Uterus (tissue), 4 donors: Measurements from ENCODE around the gene TTC13. TPM values are rescaled to one million over a fixed set of nuclear protein-coding genes. Genes with fewer than 3 reads are reported as not detected.

ENCODE experiments used
- DNase-seq, 2 donors: peaks; one replicate each; pipeline ENCODE4 v3.0.0-alpha.2; 2019 to 2020
- H3K27ac ChIP-seq, 2 donors: fragments of 200-600 bp; sonication (generic); 1 replicate in 1 of 2; 2 replicates in 1 of 2; pipeline ENCODE4 v1.5.1; 2016 to 2018
- H3K27me3 ChIP-seq, 2 donors: fragments of 200-600 bp; sonication (generic); one replicate each; pipeline ENCODE4 v1.5.1; 2018 to 2019; ENCODE audit warnings: control low read depth in 1 of 2
- H3K36me3 ChIP-seq, 2 donors: fragments of 200-600 bp; sonication (generic); one replicate each; pipeline ENCODE4 v1.5.1; 2019; ENCODE audit warnings: control low read depth in 1 of 2
- H3K4me1 ChIP-seq, 2 donors: fragments of 200-600 bp; sonication (generic); one replicate each; pipeline ENCODE4 v1.5.1; 2018 to 2019; ENCODE audit warnings: control low read depth in 1 of 2
- H3K4me3 ChIP-seq, 2 donors: fragments of 200-600 bp; sonication (generic); 1 replicate in 1 of 2; 2 replicates in 1 of 2; pipeline ENCODE4 v1.5.1; 2018 to 2019; ENCODE audit warnings: mild to moderate bottlenecking in 1 of 2
- H3K9me3 ChIP-seq, 2 donors: fragments of 200-600 bp; sonication (generic); one replicate each; pipeline ENCODE4 v1.5.1; 2019; ENCODE audit warnings: control low read depth in 1 of 2
- POLR2A ChIP-seq, 2 donors: fragments of 450-650 bp; IDR thresholded peaks; one replicate each; pipeline ENCODE4 v1.6.1; 2016; ENCODE audit warnings: antibody characterized with exemption in 2 of 2, mild to moderate bottlenecking in 1 of 2, moderate library complexity in 1 of 2
- intact Hi-C: fragments of 100-400 bp; cut with DNase I; formaldehyde crosslinking; loops from one replicate; pipeline ENCODE4 v1.15.1; 2023; ENCODE audit warnings: low total_unique reads
- microRNA counts, 2 donors: library from miRNA; unstranded; fragments of <30 nt; microRNA quantifications; one replicate each; lab custom pipeline; 2016 to 2017
- small RNA-seq: library from RNA; depleted of rRNA; stranded (forward); fragments of <200 nt; gene quantifications from one replicate; pipeline ENCODE3, GENCODE V24; 2016
- total RNA-seq, 4 donors: library from RNA; depleted of rRNA in 3 of 4; stranded (reverse); fragments of >200 nt in 3 of 4; gene quantifications; one replicate each; pipeline versions ENCODE4 v1.1.0 to v1.2.4, GENCODE V29; 2014 to 2023
- TF ChIP-seq, protein P1 (sequence below), 4 experiments: fragments of 200-600 bp in 2 of 4; fragments of 450-650 bp in 2 of 4; sonication (generic) in 2 of 4; IDR thresholded peaks; one replicate each; pipeline ENCODE4 v1.5.1; 2016 to 2019; ENCODE audit warnings: antibody characterized with exemption in 4 of 4, mild to moderate bottlenecking in 2 of 4, moderate library complexity in 1 of 4
- donor health status: DM: yes; HTN: yes; CAD: no.

The TTC13 gene
- total RNA-seq, 4 donors from 2014 or later = 6.9 to 49.1 (median 30.0) TPM

DNA sequence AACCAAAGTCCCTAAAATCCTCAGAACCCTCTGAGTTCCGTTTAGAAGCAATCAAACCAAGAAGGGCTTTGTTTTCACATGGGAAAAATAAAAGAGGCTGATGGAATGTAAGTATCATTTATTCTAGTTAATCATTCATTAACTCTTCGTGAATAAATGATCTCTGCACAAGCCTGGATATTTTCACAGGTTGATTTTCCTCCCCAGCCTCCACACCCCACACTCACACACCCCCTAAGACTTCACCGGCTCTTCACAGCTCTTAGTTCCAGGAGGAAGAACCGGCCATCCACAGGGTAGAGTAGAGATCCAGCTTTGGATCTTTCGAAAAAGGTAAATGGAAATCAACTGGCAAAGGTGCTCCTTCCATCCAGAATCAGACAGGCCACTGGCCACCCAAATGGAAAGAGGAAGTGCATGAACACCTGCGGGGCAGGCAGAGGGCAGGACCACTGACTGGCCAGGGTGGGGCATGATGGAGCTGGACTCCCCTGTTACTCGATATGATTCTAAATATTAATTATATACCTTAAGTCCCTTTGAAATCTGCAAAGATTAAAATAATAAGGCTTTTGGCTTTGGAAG is 120.3 kb downstream of the TTC13 start:
- H3K36me3 ChIP-seq = no peaks in the 10 kb centered on the region
- peaks cover 0 to 12% of the 10 kb centered on the region in 2 donors for H3K4me1 ChIP-seq
- TF ChIP-seq POLR2A (IDR thresholded peaks at IDR 0.05) = no peak
- TF ChIP-seq, protein P1, sequence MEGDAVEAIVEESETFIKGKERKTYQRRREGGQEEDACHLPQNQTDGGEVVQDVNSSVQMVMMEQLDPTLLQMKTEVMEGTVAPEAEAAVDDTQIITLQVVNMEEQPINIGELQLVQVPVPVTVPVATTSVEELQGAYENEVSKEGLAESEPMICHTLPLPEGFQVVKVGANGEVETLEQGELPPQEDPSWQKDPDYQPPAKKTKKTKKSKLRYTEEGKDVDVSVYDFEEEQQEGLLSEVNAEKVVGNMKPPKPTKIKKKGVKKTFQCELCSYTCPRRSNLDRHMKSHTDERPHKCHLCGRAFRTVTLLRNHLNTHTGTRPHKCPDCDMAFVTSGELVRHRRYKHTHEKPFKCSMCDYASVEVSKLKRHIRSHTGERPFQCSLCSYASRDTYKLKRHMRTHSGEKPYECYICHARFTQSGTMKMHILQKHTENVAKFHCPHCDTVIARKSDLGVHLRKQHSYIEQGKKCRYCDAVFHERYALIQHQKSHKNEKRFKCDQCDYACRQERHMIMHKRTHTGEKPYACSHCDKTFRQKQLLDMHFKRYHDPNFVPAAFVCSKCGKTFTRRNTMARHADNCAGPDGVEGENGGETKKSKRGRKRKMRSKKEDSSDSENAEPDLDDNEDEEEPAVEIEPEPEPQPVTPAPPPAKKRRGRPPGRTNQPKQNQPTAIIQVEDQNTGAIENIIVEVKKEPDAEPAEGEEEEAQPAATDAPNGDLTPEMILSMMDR (IDR thresholded peaks at IDR 0.05) = no peak
- H3K4me3 ChIP-seq = no peak overlapping the region
- intact Hi-C loops = no loop called here
- no peak for DNase-seq
- peak overlapping the region in 1 of 2 donors; percentile 23 for H3K27ac ChIP-seq
- no peaks in the 10 kb centered on the region for H3K9me3 ChIP-seq
- H3K27me3 ChIP-seq = no peaks in the 10 kb centered on the region

DNA sequence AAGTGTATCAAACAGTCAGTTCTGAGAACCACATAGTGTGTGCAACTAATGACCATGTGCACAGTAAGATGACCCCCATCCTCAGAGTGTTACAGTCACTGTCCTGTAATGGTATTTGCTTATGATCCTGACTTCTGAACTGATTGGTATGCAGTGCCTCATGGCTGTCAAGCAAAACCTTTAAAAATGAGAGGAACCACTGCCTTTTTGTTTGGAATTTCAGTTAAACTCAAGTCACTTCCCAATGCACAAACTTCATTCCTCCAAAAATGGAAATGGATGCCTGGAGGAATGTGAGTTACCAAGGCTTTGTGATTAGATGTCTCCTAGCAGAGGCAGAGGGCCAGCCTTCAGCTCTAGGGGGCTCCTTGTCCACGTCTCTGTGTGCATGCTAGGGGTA is 120.8 kb downstream of the TTC13 start:
- DNase-seq = no peak
- no peaks in the 10 kb centered on the region for H3K9me3 ChIP-seq
- intact Hi-C loops = no loop called here
- no peak overlapping the region for H3K4me3 ChIP-seq
- H3K36me3 ChIP-seq = no peaks in the 10 kb centered on the region
- peaks cover 0 to 9% of the 10 kb centered on the region in 2 donors for H3K4me1 ChIP-seq
- peak overlapping the region in 1 of 2 donors; percentile 11 for H3K27ac ChIP-seq
- TF ChIP-seq POLR2A (IDR thresholded peaks at IDR 0.05) = no peak
- TF ChIP-seq, protein P1 (IDR thresholded peaks at IDR 0.05) = no peak
- H3K27me3 ChIP-seq = no peaks in the 10 kb centered on the region

DNA sequence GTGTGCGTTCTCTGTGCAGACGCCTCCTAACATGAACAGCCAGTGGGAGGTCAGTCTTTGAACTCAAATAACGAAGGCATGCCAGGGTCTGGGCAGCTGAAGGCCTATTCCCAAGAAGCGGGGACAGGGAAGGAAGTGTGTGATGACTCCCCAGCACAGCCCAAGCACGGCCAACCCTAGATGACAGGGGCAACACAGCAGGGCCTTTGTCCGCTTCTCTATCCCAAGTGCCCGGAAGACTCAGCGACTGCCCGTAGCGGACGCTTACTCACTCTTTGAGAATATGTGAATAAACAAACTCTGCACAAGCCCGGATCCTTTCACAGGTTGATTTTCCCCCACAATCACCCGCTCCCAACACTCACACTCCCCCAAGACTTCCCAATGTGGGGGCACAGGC is 121.6 kb downstream of the TTC13 start:
- Histone ChIP-seq H3K4me1 (peaks cover 0 to 9% of the 10 kb centered on the region in 2 donors), H3K27me3 (no peaks in the 10 kb centered on the region)
- DNase-seq = no peak

More for the DNA sequence above, 121.6 kb downstream of the TTC13 start:
- Histone ChIP-seq H3K4me3 (no peak overlapping the region), H3K27ac (peak overlapping the region in 1 of 2 donors; percentile 11), H3K36me3 (no peaks in the 10 kb centered on the region), H3K9me3 (no peaks in the 10 kb centered on the region)
- TF ChIP-seq, protein P1 (IDR thresholded peaks at IDR 0.05) = no peak
- TF ChIP-seq POLR2A (IDR thresholded peaks at IDR 0.05) = no peak
- intact Hi-C loops = no loop called here

MicroRNA genes within 50 kb of the gene (microRNA counts, 767-probe panel; counts per million panel counts)
- microRNA hsa-miR-1182 (lab: Ali Mortazavi, UCI) = 0 counts per million in 2 donors

Small RNAs within 50 kb of the gene (small RNA-seq; reads per million reads assigned to genes)
- not detected for gene RN7SL837P

Other genes with a start within 250 kb of the TTC13 start
- gene CAPN9, start 231.5 kb downstream of the TTC13 start, total RNA-seq = under 1 TPM in 1 of 4 donors, not detected in 3; 0.41 TPM
- gene C1orf198, start 110.3 kb downstream of the TTC13 start, total RNA-seq = 10 to 100 TPM; 41.0 to 80.0 (median 60.8) TPM
- gene ARV1, start 233 bp upstream of the TTC13 start, total RNA-seq = 10 to 100 TPM in 3 of 4 donors, 1 to 10 TPM in 1; 3.6 to 15.9 (median 13.5) TPM
- 10 to 100 TPM; 10.3 to 20.5 (median 16.1) TPM for gene FAM89A, start 61.4 kb upstream of the TTC13 start, total RNA-seq
- gene TRIM67, start 183.2 kb upstream of the TTC13 start, total RNA-seq = 1 to 10 TPM in 1 of 4 donors, not detected in 3; 1.1 TPM